Gastrocnemius medialis (tissue), 4 donors: ENCODE measurements around the gene SNPH. TPM values are rescaled to one million over a fixed set of nuclear protein-coding genes. Genes with fewer than 3 reads are reported as not detected.
"Not testable (repeated sequence)": the region's sequence is repeated elsewhere in the genome, so short reads cannot be mapped to it uniquely, and the experiment has no call there.

Experiments
- ATAC-seq, 2 donors: fragments of 150-250 bp; one replicate each; pipeline ENCODE4 v1.9.1; 2016
- DNase-seq, 2 donors: peaks; one replicate each; pipeline ENCODE4 v3.0.0-alpha.2; 2019
- H3K27ac ChIP-seq, 4 donors: fragments of 200-600 bp; sonication (generic); 1 replicate in 1 of 4; 2 replicates in 3 of 4; pipeline ENCODE4 v1.5.1; 2016 to 2018; ENCODE audit warnings: mild to moderate bottlenecking in 2 of 4, moderate library complexity in 1 of 4
- H3K27me3 ChIP-seq, 3 donors: fragments of 200-600 bp; sonication (generic) in 2 of 3; 1 replicate in 1 of 3; 2 replicates in 2 of 3; pipeline versions ENCODE4 v1.5.1 to v1.6.0; 2016 to 2019; ENCODE audit warnings: mild to moderate bottlenecking in 1 of 3, moderate library complexity in 1 of 3
- H3K36me3 ChIP-seq, 2 donors: fragments of 200-600 bp; sonication (generic) in 1 of 2; one replicate each; pipeline ENCODE4 v1.5.1; 2017 to 2018
- H3K4me1 ChIP-seq, 2 donors: fragments of 200-600 bp; sonication (generic) in 1 of 2; one replicate each; pipeline ENCODE4 v1.5.1; 2016 to 2017; ENCODE audit warnings: mild to moderate bottlenecking in 2 of 2
- H3K4me3 ChIP-seq, 4 donors: fragments of 200-600 bp; sonication (generic) in 3 of 4; 1 replicate in 1 of 4; 2 replicates in 3 of 4; pipeline ENCODE4 v1.5.1; 2016 to 2019; ENCODE audit warnings: mild to moderate bottlenecking in 2 of 4
- H3K9me3 ChIP-seq, 3 donors: fragments of 200-600 bp; sonication (generic) in 2 of 3; 1 replicate in 1 of 3; 2 replicates in 2 of 3; pipeline ENCODE4 v1.5.1; 2016 to 2019
- CTCF ChIP-seq, 5 experiments: fragments of 450-650 bp in 3 of 5; fragments of 200-600 bp in 2 of 5; sonication (generic) in 2 of 5; IDR thresholded peaks in 4 of 5; conservative IDR thresholded peaks in 1 of 5; 1 replicate in 4 of 5; 2 replicates in 1 of 5; pipeline ENCODE4 v1.5.1; 2016 to 2019; ENCODE audit warnings: antibody characterized with exemption in 5 of 5, mild to moderate bottlenecking in 3 of 5, moderate library complexity in 3 of 5
- POLR2A ChIP-seq, 2 donors: fragments of 450-650 bp; IDR thresholded peaks; one replicate each; pipeline ENCODE4 v1.6.1; 2017; ENCODE audit warnings: antibody characterized with exemption in 2 of 2, mild to moderate bottlenecking in 2 of 2, moderate library complexity in 2 of 2
- in situ Hi-C, 4 donors: fragments of 200-750 bp; cut with MboI; loops; one replicate each; pipeline versions ENCODE4 v1.15.0 to v1.8.0; 2017; ENCODE audit warnings: low sequenced_read_pairs in 4 of 4
- intact Hi-C: fragments of 100-400 bp; cut with DNase I; formaldehyde crosslinking; loops from one replicate; pipeline ENCODE4 v1.15.1; 2023; ENCODE audit warnings: low total_unique reads
- total RNA-seq, 4 donors: library from RNA; depleted of rRNA; stranded (reverse); fragments of >200 nt; gene quantifications; one replicate each; pipeline versions ENCODE4 v1.1.0 to v1.2.3, GENCODE V29; 2016

The SNPH gene
- total RNA-seq, 4 donors from 2014 or later = 3.1 to 27.4 (median 15.9) TPM

- in situ Hi-C loops (no loop called here), intact Hi-C loops (no loop called here)
- DNase-seq (no peak), ATAC-seq (no peak)
- H3K9me3 ChIP-seq = no peaks in the 10 kb centered on the region
- H3K36me3 ChIP-seq = no peaks in the 10 kb centered on the region
- TF ChIP-seq POLR2A (IDR thresholded peaks at IDR 0.05) (no peak), CTCF (IDR thresholded peaks at IDR 0.05 in 4 of 5, conservative IDR thresholded peaks at IDR 0.05 in 1 of 5) (no peak)
- H3K27ac ChIP-seq = no peak overlapping the region
- no peaks in the 10 kb centered on the region for H3K27me3 ChIP-seq
- H3K4me3 ChIP-seq = no peak overlapping the region
- no peaks in the 10 kb centered on the region for H3K4me1 ChIP-seq
These were observed 18.4 kb upstream of the SNPH start for GRCh38 chr20:1247689-1248088.

GRCh38 chr20:1250282-1250681 is 15.8 kb upstream of the SNPH start:
- H3K27me3 ChIP-seq, intact Hi-C loops, ATAC-seq, H3K4me3 ChIP-seq, in situ Hi-C loops, H3K4me1 ChIP-seq, DNase-seq, H3K9me3 ChIP-seq, H3K36me3 ChIP-seq, H3K27ac ChIP-seq: not testable (repeated sequence)

- no peak for TF ChIP-seq POLR2A (IDR thresholded peaks at IDR 0.05)
- no peak for TF ChIP-seq CTCF (IDR thresholded peaks at IDR 0.05 in 4 of 5, conservative IDR thresholded peaks at IDR 0.05 in 1 of 5)
- ATAC-seq (no peak), DNase-seq (no peak)
- no peaks in the 10 kb centered on the region for H3K36me3 ChIP-seq
- no peaks in the 10 kb centered on the region for H3K27me3 ChIP-seq
- intact Hi-C loops (no loop called here), in situ Hi-C loops (no loop called here)
- H3K27ac ChIP-seq = no peak overlapping the region
- no peak overlapping the region for H3K4me3 ChIP-seq
- no peaks in the 10 kb centered on the region for H3K4me1 ChIP-seq
- H3K9me3 ChIP-seq = no peaks in the 10 kb centered on the region
These were observed 13.7 kb upstream of the SNPH start for GRCh38 chr20:1252416-1252815.

- H3K27ac ChIP-seq = no peak overlapping the region
- in situ Hi-C loops (no loop called here), intact Hi-C loops (no loop called here)
- TF ChIP-seq POLR2A (IDR thresholded peaks at IDR 0.05) (no peak), CTCF (IDR thresholded peaks at IDR 0.05 in 4 of 5, conservative IDR thresholded peaks at IDR 0.05 in 1 of 5) (no peak)
- H3K27me3 ChIP-seq = no peaks in the 10 kb centered on the region
- H3K4me3 ChIP-seq = no peak overlapping the region
- no peaks in the 10 kb centered on the region for H3K9me3 ChIP-seq
- no peaks in the 10 kb centered on the region for H3K36me3 ChIP-seq
- ATAC-seq (no peak), DNase-seq (no peak)
- H3K4me1 ChIP-seq = no peaks in the 10 kb centered on the region
These were observed 11.8 kb upstream of the SNPH start for GRCh38 chr20:1254254-1254653.

GRCh38 chr20:1255675-1256074 is 10.4 kb upstream of the SNPH start:
- TF ChIP-seq POLR2A (IDR thresholded peaks at IDR 0.05) (no peak), CTCF (IDR thresholded peaks at IDR 0.05 in 4 of 5, conservative IDR thresholded peaks at IDR 0.05 in 1 of 5) (no peak)
- H3K27me3 ChIP-seq = peaks cover 0 to 2% (median 0%) of the 10 kb centered on the region in 3 donors
- no peaks in the 10 kb centered on the region for H3K9me3 ChIP-seq
- H3K27ac ChIP-seq = no peak overlapping the region
- in situ Hi-C loops = no loop called here
- H3K36me3 ChIP-seq = no peaks in the 10 kb centered on the region
- intact Hi-C loops = no loop called here
- H3K4me1 ChIP-seq = no peaks in the 10 kb centered on the region
- H3K4me3 ChIP-seq = no peak overlapping the region
- ATAC-seq (no peak), DNase-seq (no peak)
